Mesendoderm (in vitro differentiated cells): ENCODE measurements around the gene RPL10.
A peak's percentile ranks its signal among the peaks of the same experiment; 100 is the strongest.

Experiments
- DNase-seq: peaks from one replicate; pipeline ENCODE4 v3.0.0; 2013
- H2AK5ac ChIP-seq: 2 replicates; pipeline ENCODE4 v1.6.1; 2013; ENCODE audit warnings: low read length, inconsistent platforms
- H2BK120ac ChIP-seq: 2 replicates; pipeline ENCODE4 v1.6.1; 2013; ENCODE audit warnings: low read depth, mild to moderate bottlenecking, low read length, moderate library complexity, mixed read lengths
- H2BK15ac ChIP-seq: replicated peaks from 2 replicates; pipeline ENCODE4 v1.6.1; 2013; ENCODE audit warnings: low read depth, mild to moderate bottlenecking, moderate library complexity
- H2BK5ac ChIP-seq: 2 replicates; pipeline ENCODE4 v1.6.1; 2013; ENCODE audit warnings: low read length, inconsistent platforms
- H3K18ac ChIP-seq: 2 replicates; pipeline ENCODE4 v1.6.1; 2013; ENCODE audit warnings: mild to moderate bottlenecking, low read length, mixed read lengths
- H3K23ac ChIP-seq: one replicate; pipeline ENCODE4 v1.6.1; 2013; ENCODE audit warnings: low read length
- H3K27ac ChIP-seq: 2 replicates; pipeline ENCODE4 v1.5.1; 2013; ENCODE audit warnings: low read depth, mild to moderate bottlenecking, inconsistent platforms, low read length, moderate library complexity
- H3K27me3 ChIP-seq: 2 replicates; pipeline ENCODE4 v1.6.1; 2013; ENCODE audit warnings: low read length, control low read depth, mild to moderate bottlenecking, inconsistent platforms; ENCODE audit not compliant: insufficient read depth, poor library complexity
- H3K36me3 ChIP-seq: 2 replicates; pipeline ENCODE4 v1.6.1; 2013; ENCODE audit warnings: low read length, inconsistent platforms; ENCODE audit not compliant: control insufficient read depth, insufficient read depth
- H3K4ac ChIP-seq: one replicate; pipeline ENCODE4 v1.6.1; 2013; ENCODE audit warnings: low read depth, mild to moderate bottlenecking, low read length, moderate library complexity
- H3K4me1 ChIP-seq: 2 replicates; pipeline ENCODE4 v1.6.1; 2013; ENCODE audit warnings: low read depth, low read length, inconsistent platforms; ENCODE audit not compliant: control insufficient read depth
- H3K4me2 ChIP-seq: 2 replicates; pipeline ENCODE4 v1.6.1; 2013; ENCODE audit warnings: low read length
- H3K4me3 ChIP-seq: 2 replicates; pipeline ENCODE4 v1.5.1; 2013; ENCODE audit warnings: mild to moderate bottlenecking, low read length
- H3K56ac ChIP-seq: one replicate; pipeline ENCODE4 v1.6.1; 2013; ENCODE audit warnings: low read length
- H3K79me1 ChIP-seq: 2 replicates; pipeline ENCODE4 v1.6.1; 2013; ENCODE audit warnings: low read length, inconsistent platforms
- H3K79me2 ChIP-seq: 2 replicates; pipeline ENCODE4 v1.6.1; 2013; ENCODE audit warnings: mild to moderate bottlenecking, low read length; ENCODE audit not compliant: control insufficient read depth, insufficient read depth
- H3K9ac ChIP-seq: 2 replicates; pipeline ENCODE4 v1.6.1; 2013; ENCODE audit warnings: low read length, inconsistent platforms
- H4K5ac ChIP-seq: one replicate; pipeline ENCODE4 v1.6.1; 2013; ENCODE audit warnings: low read length
- H4K8ac ChIP-seq: one replicate; pipeline ENCODE4 v1.6.1; 2013; ENCODE audit warnings: low read depth, mild to moderate bottlenecking, control low read depth, low read length, moderate library complexity
- WGBS: extraction: QIAGEN DNeasy Blood & Tissue Kit; methylation state at CpG from one replicate; pipeline ENCODE4 v1.1.7; 2013; ENCODE audit warnings: low lambda C conversion rate, missing lambda C conversion rate; ENCODE audit not compliant: insufficient coverage; ENCODE audit errors: extremely low coverage; 5-methylcytosine and 5-hydroxymethylcytosine counted together

RPL10 gene

GRCh38 chrX:154373340-154374306 is 24.6 kb upstream of the RPL10 start:
- Histone ChIP-seq H3K79me2 (peaks cover 20% of the 10 kb centered on the region), H3K36me3 (no peaks in the 10 kb centered on the region), H2BK120ac (no peak overlapping the region), H3K4me1 (no peaks in the 10 kb centered on the region), H4K5ac (no peak overlapping the region), H3K4ac (peak overlapping the region; percentile 21), H3K79me1 (no peaks in the 10 kb centered on the region), H4K8ac (no peak overlapping the region), H2BK5ac (no peak overlapping the region), H3K27ac (peak overlapping the region; percentile 34), H3K23ac (no peak overlapping the region), H3K4me3 (no peak overlapping the region), H3K4me2 (peak overlapping the region; percentile 20), H3K9ac (peak overlapping the region; percentile 62), H3K27me3 (no peaks in the 10 kb centered on the region), H2AK5ac (no peak overlapping the region), H3K56ac (peak overlapping the region; percentile 79), H3K18ac (peak overlapping the region; percentile 65), H2BK15ac (no peak overlapping the region)
- DNase-seq, result peak; percentile 90
- no CpG with 5 or more reads among the region's 23 CpGs for WGBS

GRCh38 chrX:154374313-154375155 is 23.6 kb upstream of the RPL10 start, which contains the start of gene FLNA:
Gene FLNA, minus strand, starts transcription at chrX:154374634. Its CDS starts 3,389 bp downstream, at chrX:154371245.
- H3K4me2 ChIP-seq, result peak within 1 kb of the TSS; percentile 20
- no peak within 1 kb of the TSS for H2BK15ac ChIP-seq
- WGBS, result no CpG with 5 or more reads among the region's 95 CpGs
- H4K5ac ChIP-seq, result no peak within 1 kb of the TSS
- H3K27ac ChIP-seq, result no peak within 1 kb of the TSS
- H3K56ac ChIP-seq, result peak within 1 kb of the TSS; percentile 79
- H3K18ac ChIP-seq, result peak within 1 kb of the TSS; percentile 81
- no peak within 1 kb of the TSS for H2AK5ac ChIP-seq
- peaks cover 14% of the 10 kb centered on the region for H3K79me2 ChIP-seq
- no peak within 1 kb of the TSS for H3K4me3 ChIP-seq
- H4K8ac ChIP-seq, result no peak within 1 kb of the TSS
- H2BK120ac ChIP-seq, result no peak within 1 kb of the TSS
- H3K9ac ChIP-seq, result peak within 1 kb of the TSS; percentile 62
- H2BK5ac ChIP-seq, result no peak within 1 kb of the TSS
- no peaks in the 10 kb centered on the region for H3K4me1 ChIP-seq
- DNase-seq, result peak; percentile 51
- H3K23ac ChIP-seq, result no peak within 1 kb of the TSS
- H3K36me3 ChIP-seq, result no peaks in the 10 kb centered on the region
- no peaks in the 10 kb centered on the region for H3K79me1 ChIP-seq
- peak within 1 kb of the TSS; percentile 21 for H3K4ac ChIP-seq
- H3K27me3 ChIP-seq, result no peaks in the 10 kb centered on the region

- Histone ChIP-seq H3K18ac (no peak overlapping the region), H4K8ac (no peak overlapping the region), H2BK120ac (no peak overlapping the region), H2AK5ac (no peak overlapping the region), H2BK5ac (no peak overlapping the region), H2BK15ac (no peak overlapping the region), H3K4ac (no peak overlapping the region), H3K56ac (no peak overlapping the region), H3K4me3 (no peak overlapping the region), H4K5ac (no peak overlapping the region), H3K4me1 (no peaks in the 10 kb centered on the region), H3K27ac (no peak overlapping the region), H3K23ac (no peak overlapping the region), H3K79me1 (no peaks in the 10 kb centered on the region), H3K9ac (no peak overlapping the region), H3K79me2 (peaks cover 11% of the 10 kb centered on the region), H3K4me2 (no peak overlapping the region), H3K27me3 (no peaks in the 10 kb centered on the region), H3K36me3 (no peaks in the 10 kb centered on the region)
- DNase-seq, result no peak
- no CpG with 5 or more reads among the region's 10 CpGs for WGBS
These were observed 23.0 kb upstream of the RPL10 start for GRCh38 chrX:154375156-154375504.

- no peak overlapping the region for H4K8ac ChIP-seq
- no peak overlapping the region for H2BK5ac ChIP-seq
- H3K18ac ChIP-seq, result no peak overlapping the region
- DNase-seq, result no peak
- H3K4me2 ChIP-seq, result no peak overlapping the region
- no peak overlapping the region for H3K4ac ChIP-seq
- no peak overlapping the region for H3K56ac ChIP-seq
- H3K23ac ChIP-seq, result no peak overlapping the region
- no peak overlapping the region for H3K4me3 ChIP-seq
- no peaks in the 10 kb centered on the region for H3K36me3 ChIP-seq
- no peaks in the 10 kb centered on the region for H3K79me1 ChIP-seq
- no peak overlapping the region for H4K5ac ChIP-seq
- no peak overlapping the region for H3K9ac ChIP-seq
- H3K27ac ChIP-seq, result no peak overlapping the region
- no peak overlapping the region for H2AK5ac ChIP-seq
- no peaks in the 10 kb centered on the region for H3K27me3 ChIP-seq
- no peak overlapping the region for H2BK120ac ChIP-seq
- H3K79me2 ChIP-seq, result peaks cover 4% of the 10 kb centered on the region
- no peak overlapping the region for H2BK15ac ChIP-seq
- H3K4me1 ChIP-seq, result no peaks in the 10 kb centered on the region
- no CpG with 5 or more reads among the region's 3 CpGs for WGBS
These were observed 21.4 kb upstream of the RPL10 start for GRCh38 chrX:154376774-154377173.

GRCh38 chrX:154378059-154378798 is 19.9 kb upstream of the RPL10 start:
- Histone ChIP-seq H3K23ac (no peak overlapping the region), H3K36me3 (no peaks in the 10 kb centered on the region), H3K79me1 (no peaks in the 10 kb centered on the region), H3K4me3 (no peak overlapping the region), H3K4ac (peak overlapping the region; percentile 92), H3K27me3 (no peaks in the 10 kb centered on the region), H4K5ac (no peak overlapping the region), H3K27ac (peak overlapping the region; percentile 94), H2BK15ac (no peak overlapping the region), H3K4me2 (peak overlapping the region; percentile 31), H3K18ac (peak overlapping the region; percentile 41), H3K79me2 (peaks cover 4% of the 10 kb centered on the region), H4K8ac (no peak overlapping the region), H3K4me1 (no peaks in the 10 kb centered on the region), H3K56ac (peak overlapping the region; percentile 88), H2BK5ac (no peak overlapping the region), H3K9ac (peak overlapping the region; percentile 82), H2BK120ac (no peak overlapping the region), H2AK5ac (no peak overlapping the region)
- no CpG with 5 or more reads among the region's 79 CpGs for WGBS
- no peak for DNase-seq
